HepG2 (cell line): ENCODE data around the gene A2ML1. TPM values are rescaled to one million over a fixed set of nuclear protein-coding genes. Genes with fewer than 3 reads are reported as not detected.

Experiments used
- CCAR2 ChIP-seq: fragments of 200-400 bp; formaldehyde crosslinking; optimal IDR thresholded peaks from 2 replicates; pipeline ENCODE3; 2018; ENCODE audit warnings: low read depth, mild to moderate bottlenecking, low read length, moderate library complexity
- FOXK2 ChIP-seq: fragments of 450-650 bp; IDR thresholded peaks from 2 replicates; pipeline ENCODE4 v1.6.1; 2016
- MAZ ChIP-seq, 2 experiments: sonication (generic) in 1 of 2; formaldehyde crosslinking in 1 of 2; IDR thresholded peaks; 2 replicates each; pipeline versions ENCODE4 v1.5.0 to v1.6.1; 2012 to 2020; ENCODE audit warnings: low read depth in 2 of 2, mild to moderate bottlenecking in 2 of 2, borderline replicate concordance in 1 of 2, improper control_type of control experiment in 1 of 2, low read length in 1 of 2, missing genetic modification reagents in 1 of 2, moderate library complexity in 1 of 2
- MXD1 ChIP-seq: sonication (generic); formaldehyde crosslinking; IDR thresholded peaks from 2 replicates; pipeline ENCODE4 v1.4.0; 2020; ENCODE audit warnings: mild to moderate bottlenecking, missing genetic modification reagents
- NFYC ChIP-seq: IDR thresholded peaks from 2 replicates; pipeline ENCODE4 v1.6.1; 2016; ENCODE audit warnings: missing genetic modification reagents, missing compliant biosample characterization
- PRDM4 ChIP-seq: sonication (generic); formaldehyde crosslinking; IDR thresholded peaks from 2 replicates; pipeline ENCODE4 v1.9.0; 2021; ENCODE audit warnings: missing genetic modification reagents, borderline replicate concordance
- PREB ChIP-seq: sonication (generic); formaldehyde crosslinking; IDR thresholded peaks from 2 replicates; pipeline ENCODE4 v1.4.0; 2020; ENCODE audit warnings: missing genetic modification reagents
- SP4 ChIP-seq: sonication (generic); formaldehyde crosslinking; IDR thresholded peaks from 2 replicates; pipeline ENCODE4 v1.8.1; 2023; ENCODE audit warnings: mild to moderate bottlenecking, missing genetic modification reagents
- TEAD2 ChIP-seq: sonication (generic); formaldehyde crosslinking; IDR thresholded peaks from 2 replicates; pipeline ENCODE4 v1.9.0; 2021; ENCODE audit warnings: missing genetic modification reagents
- TFE3 ChIP-seq: IDR thresholded peaks from 2 replicates; pipeline ENCODE4 v1.6.1; 2016
- ZFP36L2 ChIP-seq: sonication (generic); formaldehyde crosslinking; IDR thresholded peaks from 2 replicates; pipeline ENCODE4 v1.4.0; 2020; ENCODE audit warnings: missing genetic modification reagents
- polyA plus RNA-seq, 8 experiments: library from polyadenylated mRNA; depleted of rRNA in 3 of 8; stranded (reverse) in 7 of 8; unstranded in 1 of 8; fragments of >200 nt; fragmentation: Illumina TruSeq in 4 of 8; extraction: Trizol in 4 of 8; gene quantifications; 2 replicates each; pipeline versions ENCODE4 v1.2.1 to v1.2.3, GENCODE V29; 2011 to 2016; ENCODE audit warnings: low read depth in 4 of 8, missing spikeins in 1 of 8, mixed read lengths in 1 of 8; ENCODE audit not compliant: insufficient read depth in 1 of 8
- total RNA-seq, 5 experiments: library from RNA; depleted of rRNA; stranded (reverse); fragments of >200 nt; fragmentation: Illumina TruSeq; extraction: Trizol; gene quantifications; 2 replicates each; pipeline ENCODE4 v1.2.3, GENCODE V29; 2016; ENCODE audit warnings: low read depth in 1 of 5

A2ML1 gene
- total and polyA plus RNA-seq, 2 of the 13 experiments (the other 11 are each of a cell fraction or from before 2014, with no cell fraction given), result not detected

GRCh38 chr12:8773461-8773860, 49.0 kb upstream of the A2ML1 start (continued):
- TF ChIP-seq PREB (CRISPR knock-in tag), result no peak
- no peak for TF ChIP-seq FOXK2
- TF ChIP-seq MXD1 (CRISPR knock-in tag), result no peak
- TF ChIP-seq ZFP36L2, result no peak
- TF ChIP-seq CCAR2, result no peak
- no peak for TF ChIP-seq MAZ (IDR thresholded peaks at IDR 0.05; ENCODE audit: borderline replicate concordance, low read depth, low read length)
- no peak for TF ChIP-seq MAZ (CRISPR knock-in tag; IDR thresholded peaks at IDR 0.05; ENCODE audit: low read depth)
- no peak for TF ChIP-seq TFE3 (CRISPR knock-in tag)
- TF ChIP-seq NFYC (CRISPR knock-in tag), result no peak
- no peak for TF ChIP-seq SP4 (CRISPR knock-in tag)
- no peak for TF ChIP-seq PRDM4 (CRISPR knock-in tag)
- TF ChIP-seq TEAD2 (CRISPR knock-in tag), result no peak
